IgD-negative memory B cell (primary cell): ENCODE measurements around the gene CCNA2. TPM values are rescaled to one million over a fixed set of nuclear protein-coding genes. Genes with fewer than 3 reads are reported as not detected.

Source experiments
- H3K27ac Mint-ChIP-seq, 3 donors: one replicate each; pipeline ENCODE4 v1.8.0; 2020 to 2022; ENCODE audit warnings: mild to moderate bottlenecking in 3 of 3, mixed read lengths in 3 of 3, moderate library complexity in 1 of 3
- H3K27me3 Mint-ChIP-seq: one replicate; pipeline ENCODE4 v1.8.0; 2021; ENCODE audit warnings: mixed read lengths
- H3K36me3 Mint-ChIP-seq: one replicate; pipeline ENCODE4 v1.8.0; 2020; ENCODE audit warnings: mild to moderate bottlenecking, mixed read lengths
- H3K4me1 Mint-ChIP-seq, 3 donors: one replicate each; pipeline ENCODE4 v1.8.0; 2020 to 2022; ENCODE audit warnings: mixed read lengths in 3 of 3, mild to moderate bottlenecking in 1 of 3
- H3K4me3 Mint-ChIP-seq, 4 donors: one replicate each; pipeline ENCODE4 v1.8.0; 2020 to 2022; ENCODE audit warnings: mild to moderate bottlenecking in 4 of 4, mixed read lengths in 4 of 4, moderate library complexity in 3 of 4
- H3K9me3 Mint-ChIP-seq, 3 donors: one replicate each; pipeline ENCODE4 v1.8.0; 2020 to 2021; ENCODE audit warnings: mixed read lengths in 3 of 3, mild to moderate bottlenecking in 1 of 3
- polyA plus RNA-seq: library from polyadenylated mRNA; unstranded; fragments of 300-500 nt; fragmentation: Illumina TruSeq; gene quantifications from one replicate; pipeline ENCODE4 v1.2.3, GENCODE V29; 2021

Gene CCNA2
- polyA plus RNA-seq, 1 donor from 2014 or later = 0.24 TPM

GRCh38 chr4:121792966-121793365 is 30.7 kb downstream of the CCNA2 start:
- peaks cover 0 to 5% (median 4%) of the 10 kb centered on the region in 3 donors for H3K4me1 Mint-ChIP-seq
- no peaks in the 10 kb centered on the region for H3K36me3 Mint-ChIP-seq
- no peaks in the 10 kb centered on the region for H3K9me3 Mint-ChIP-seq
- H3K27me3 Mint-ChIP-seq = peaks cover 8% of the 10 kb centered on the region
- no peak overlapping the region for H3K27ac Mint-ChIP-seq
- H3K4me3 Mint-ChIP-seq = no peak overlapping the region

- H3K4me3 Mint-ChIP-seq = no peak overlapping the region
- peaks cover 0 to 5% (median 4%) of the 10 kb centered on the region in 3 donors for H3K4me1 Mint-ChIP-seq
- peaks cover 13% of the 10 kb centered on the region for H3K27me3 Mint-ChIP-seq
- no peaks in the 10 kb centered on the region for H3K9me3 Mint-ChIP-seq
- H3K27ac Mint-ChIP-seq = no peak overlapping the region
- peaks cover 3% of the 10 kb centered on the region for H3K36me3 Mint-ChIP-seq
Measured at GRCh38 chr4:121791481-121791880, 32.2 kb downstream of the CCNA2 start.

DNA sequence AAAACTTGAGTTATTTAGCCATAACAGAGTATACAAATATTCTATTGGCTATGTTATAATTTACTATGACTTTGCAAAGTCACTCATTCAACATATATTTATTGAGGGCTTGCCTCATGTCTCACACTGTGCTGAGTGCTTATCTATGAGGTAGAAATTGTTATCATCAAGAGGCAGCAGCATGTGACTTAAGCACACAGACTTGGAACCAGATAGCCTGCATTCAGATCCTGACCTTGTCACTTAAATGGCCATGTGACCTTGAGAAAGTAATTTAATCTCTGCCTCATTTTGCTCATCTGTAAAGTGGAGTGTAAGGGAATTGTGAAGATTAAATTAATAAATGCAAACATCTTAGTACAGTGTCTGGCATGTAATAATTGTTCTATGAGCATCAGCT is 32.7 kb downstream of the CCNA2 start:
- Mint-ChIP-seq H3K4me3 (no peak overlapping the region), H3K27me3 (peaks cover 18% of the 10 kb centered on the region), H3K9me3 (no peaks in the 10 kb centered on the region)

GRCh38 chr4:121789960-121790829 is 33.5 kb downstream of the CCNA2 start:
- peaks cover 22% of the 10 kb centered on the region for H3K27me3 Mint-ChIP-seq
- H3K27ac Mint-ChIP-seq = no peak overlapping the region
- H3K36me3 Mint-ChIP-seq = peaks cover 3% of the 10 kb centered on the region

More for the DNA sequence above, 32.7 kb downstream of the CCNA2 start:
- no peak overlapping the region for H3K27ac Mint-ChIP-seq
- peaks cover 3% of the 10 kb centered on the region for H3K36me3 Mint-ChIP-seq
- peaks cover 0 to 4% (median 3%) of the 10 kb centered on the region in 3 donors for H3K4me1 Mint-ChIP-seq

DNA sequence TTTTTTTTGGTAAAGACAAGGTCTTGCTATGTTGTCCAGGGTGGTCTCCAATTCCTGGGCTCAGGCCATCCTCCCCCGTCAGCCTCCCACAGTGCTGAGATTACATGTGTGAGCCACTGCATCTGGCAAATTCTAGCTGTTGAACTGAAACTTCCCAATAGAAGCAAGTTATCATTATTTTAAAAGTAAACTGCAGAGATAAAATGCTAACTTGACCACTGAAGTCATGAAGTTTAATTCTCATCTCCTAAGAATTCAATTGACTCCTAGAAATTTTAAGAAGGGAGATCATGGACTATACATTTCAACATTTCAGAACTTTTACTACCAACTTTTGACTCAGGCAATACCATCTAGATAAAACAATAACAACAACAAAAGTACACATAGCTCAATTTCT is 34.2 kb downstream of the CCNA2 start:
- Mint-ChIP-seq H3K4me1 (peaks cover 0 to 3% (median 0%) of the 10 kb centered on the region in 3 donors), H3K36me3 (peaks cover 3% of the 10 kb centered on the region), H3K27me3 (peaks cover 21% of the 10 kb centered on the region), H3K9me3 (peaks cover 0 to 2% (median 0%) of the 10 kb centered on the region in 3 donors), H3K27ac (no peak overlapping the region), H3K4me3 (no peak overlapping the region)

More at GRCh38 chr4:121789960-121790829, 33.5 kb downstream of the CCNA2 start:
- Mint-ChIP-seq H3K4me3 (no peak overlapping the region), H3K9me3 (no peaks in the 10 kb centered on the region), H3K4me1 (peaks cover 0 to 3% (median 0%) of the 10 kb centered on the region in 3 donors)

DNA sequence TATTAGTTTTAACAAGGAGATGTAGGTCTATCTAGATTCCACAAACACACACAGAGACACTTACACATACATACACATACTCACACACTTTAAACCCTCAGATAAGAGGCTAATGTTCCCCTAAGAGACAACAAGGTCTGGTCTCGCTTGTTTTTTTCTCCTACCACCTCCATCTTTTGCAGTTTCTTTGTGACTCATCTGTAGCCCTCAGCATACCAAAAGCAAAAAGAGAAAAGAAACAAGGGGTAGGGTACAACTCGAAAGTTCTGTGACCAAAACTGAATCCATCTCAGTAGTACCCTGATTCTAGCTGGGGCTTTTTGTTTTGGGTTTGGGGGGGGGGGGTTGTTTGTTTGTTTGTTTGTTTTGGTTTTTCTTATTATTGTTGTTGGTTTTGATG is 34.8 kb downstream of the CCNA2 start:
- H3K27me3 Mint-ChIP-seq = peaks cover 24% of the 10 kb centered on the region
- H3K9me3 Mint-ChIP-seq = peaks cover 0 to 2% (median 2%) of the 10 kb centered on the region in 3 donors
- H3K4me3 Mint-ChIP-seq = no peak overlapping the region
- peaks cover 3% of the 10 kb centered on the region for H3K36me3 Mint-ChIP-seq
- H3K4me1 Mint-ChIP-seq = peaks cover 0 to 3% (median 0%) of the 10 kb centered on the region in 3 donors
- no peak overlapping the region for H3K27ac Mint-ChIP-seq

DNA sequence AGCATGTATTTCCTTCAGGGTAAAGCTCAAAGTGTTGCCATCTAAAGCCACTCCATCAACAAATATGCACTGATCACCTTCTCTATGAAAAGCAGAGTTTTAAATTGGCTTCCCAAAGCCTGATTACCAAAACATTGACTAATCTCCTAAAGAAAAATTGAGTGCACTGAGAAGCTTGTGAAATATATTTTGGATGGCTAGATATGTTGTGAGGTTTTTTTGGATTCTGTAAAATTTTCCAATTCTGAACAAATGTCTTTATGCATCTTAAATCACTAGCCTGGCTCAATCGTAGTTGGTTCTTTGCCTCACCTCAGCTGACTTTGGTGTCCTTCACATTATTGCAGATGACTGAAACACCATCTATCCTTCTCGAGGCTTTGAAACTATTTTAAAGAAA is 37.5 kb downstream of the CCNA2 start:
- Mint-ChIP-seq H3K4me3 (no peak overlapping the region), H3K36me3 (peaks cover 3% of the 10 kb centered on the region), H3K27me3 (peaks cover 24% of the 10 kb centered on the region), H3K4me1 (peaks cover 0 to 4% (median 0%) of the 10 kb centered on the region in 3 donors), H3K27ac (no peak overlapping the region), H3K9me3 (peaks cover 0 to 9% (median 2%) of the 10 kb centered on the region in 3 donors)

- no peak overlapping the region for H3K4me3 Mint-ChIP-seq
- peaks cover 0 to 4% (median 0%) of the 10 kb centered on the region in 3 donors for H3K4me1 Mint-ChIP-seq
- no peak overlapping the region for H3K27ac Mint-ChIP-seq
- peaks cover 3% of the 10 kb centered on the region for H3K36me3 Mint-ChIP-seq
- peaks cover 0 to 9% (median 2%) of the 10 kb centered on the region in 3 donors for H3K9me3 Mint-ChIP-seq
- H3K27me3 Mint-ChIP-seq = peaks cover 24% of the 10 kb centered on the region
Measured at GRCh38 chr4:121785479-121785878, 38.2 kb downstream of the CCNA2 start.

GRCh38 chr4:121784975-121785374 is 38.7 kb downstream of the CCNA2 start:
- H3K27me3 Mint-ChIP-seq = peaks cover 24% of the 10 kb centered on the region

DNA sequence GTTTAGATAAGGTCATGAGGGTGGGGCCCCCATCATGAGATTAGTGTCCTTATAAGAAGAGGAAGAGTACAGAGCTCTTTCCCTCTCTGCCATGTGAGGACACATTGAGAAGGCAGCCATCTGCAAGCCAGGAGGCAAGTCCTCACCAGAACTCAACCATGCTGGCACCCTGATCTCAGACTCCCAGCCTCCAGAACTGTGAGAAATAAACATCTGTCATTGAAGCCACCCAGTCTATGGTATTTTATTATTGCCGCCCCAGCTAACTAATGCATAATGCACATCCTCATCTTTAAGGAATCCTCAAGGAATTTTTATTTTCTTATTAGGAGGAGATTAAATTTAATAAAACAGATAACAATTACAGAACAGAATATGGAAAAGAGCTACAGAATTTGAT is 39.3 kb downstream of the CCNA2 start:
- H3K36me3 Mint-ChIP-seq = peaks cover 3% of the 10 kb centered on the region
- H3K4me3 Mint-ChIP-seq = no peak overlapping the region
- peaks cover 0 to 9% (median 2%) of the 10 kb centered on the region in 3 donors for H3K9me3 Mint-ChIP-seq
- H3K27ac Mint-ChIP-seq = no peak overlapping the region
- peaks cover 24% of the 10 kb centered on the region for H3K27me3 Mint-ChIP-seq
- peaks cover 0 to 4% (median 0%) of the 10 kb centered on the region in 3 donors for H3K4me1 Mint-ChIP-seq

More at GRCh38 chr4:121784975-121785374, 38.7 kb downstream of the CCNA2 start:
- Mint-ChIP-seq H3K27ac (no peak overlapping the region), H3K9me3 (peaks cover 0 to 9% (median 2%) of the 10 kb centered on the region in 3 donors), H3K4me1 (peaks cover 0 to 4% (median 0%) of the 10 kb centered on the region in 3 donors), H3K4me3 (no peak overlapping the region), H3K36me3 (peaks cover 3% of the 10 kb centered on the region)

DNA sequence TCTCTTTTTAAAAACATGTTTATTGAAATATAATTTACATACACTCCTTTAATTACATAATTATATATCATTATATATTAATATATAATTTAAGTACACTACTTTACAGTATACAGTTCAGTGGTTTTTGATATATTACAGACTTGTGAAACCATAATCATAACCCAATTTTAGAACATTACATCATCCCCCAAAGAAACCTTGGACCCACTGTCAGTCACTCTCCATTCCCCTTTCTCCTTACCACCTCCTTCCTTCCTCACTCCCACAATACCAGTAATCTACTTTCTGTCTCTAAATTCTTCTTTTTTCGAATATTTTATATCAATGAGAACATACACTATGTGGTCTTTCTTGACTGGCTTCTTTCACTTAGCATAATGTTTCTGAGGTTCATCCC is 40.5 kb downstream of the CCNA2 start:
- peaks cover 24% of the 10 kb centered on the region for H3K27me3 Mint-ChIP-seq
- H3K27ac Mint-ChIP-seq = no peak overlapping the region
- H3K9me3 Mint-ChIP-seq = peaks cover 0 to 9% (median 2%) of the 10 kb centered on the region in 3 donors
- H3K36me3 Mint-ChIP-seq = peaks cover 3% of the 10 kb centered on the region
- no peak overlapping the region for H3K4me3 Mint-ChIP-seq
- H3K4me1 Mint-ChIP-seq = peaks cover 0 to 4% (median 0%) of the 10 kb centered on the region in 3 donors

DNA sequence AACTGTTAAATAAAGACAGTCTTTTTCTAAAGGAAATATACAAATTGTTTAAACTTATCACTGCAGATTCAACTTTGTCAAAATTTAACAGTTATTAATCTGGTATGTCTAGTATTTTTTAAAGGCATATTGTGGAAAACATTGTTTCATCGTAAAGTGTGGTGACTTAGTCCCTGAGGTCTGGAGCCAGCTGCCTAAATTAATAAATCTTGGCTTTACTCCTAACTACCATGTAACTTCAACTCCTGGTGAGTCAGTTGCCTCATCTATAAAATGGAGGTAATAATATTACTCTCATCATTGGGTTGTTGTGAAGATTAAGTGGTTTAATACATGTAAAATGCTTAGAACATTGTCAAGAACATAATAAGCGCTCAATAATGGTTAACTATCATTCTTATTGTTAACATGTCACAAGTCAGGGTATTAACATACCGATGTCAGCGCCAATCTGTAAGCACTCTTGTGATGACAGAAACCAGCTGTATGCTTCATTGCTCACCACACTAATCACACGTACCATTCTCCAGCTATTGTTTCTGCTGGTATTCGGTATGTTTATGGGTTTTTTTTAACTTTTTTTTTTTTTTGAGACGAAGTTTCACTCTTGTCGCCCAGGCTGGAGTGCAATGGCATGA is 44.6 kb downstream of the CCNA2 start:
- peaks cover 0 to 9% (median 0%) of the 10 kb centered on the region in 3 donors for H3K9me3 Mint-ChIP-seq
- peaks cover 5% of the 10 kb centered on the region for H3K27me3 Mint-ChIP-seq
- H3K4me1 Mint-ChIP-seq = peaks cover 0 to 1% (median 0%) of the 10 kb centered on the region in 3 donors
- H3K27ac Mint-ChIP-seq = no peak overlapping the region
- H3K36me3 Mint-ChIP-seq = no peaks in the 10 kb centered on the region
- H3K4me3 Mint-ChIP-seq = no peak overlapping the region

DNA sequence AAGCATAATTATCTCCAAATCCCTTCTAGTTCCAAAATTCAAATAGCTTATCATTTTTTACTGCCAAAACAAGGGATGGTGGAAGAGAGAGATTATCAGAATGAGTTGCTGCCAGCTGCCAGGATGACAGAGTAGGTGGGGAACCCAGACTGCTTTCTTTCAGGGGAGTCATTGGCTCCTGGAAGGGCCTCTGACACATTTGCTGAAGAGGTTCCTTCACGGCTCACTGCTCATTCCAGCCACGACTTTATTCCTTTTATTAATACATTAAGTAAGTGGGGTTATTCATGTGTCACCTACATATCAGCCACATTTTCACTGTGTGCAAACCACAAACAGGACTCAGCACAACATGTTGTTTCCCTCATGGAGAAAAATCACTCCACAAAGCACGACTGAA is 46.1 kb downstream of the CCNA2 start:
- Mint-ChIP-seq H3K27me3 (peaks cover 4% of the 10 kb centered on the region), H3K9me3 (no peaks in the 10 kb centered on the region), H3K27ac (no peak overlapping the region), H3K36me3 (no peaks in the 10 kb centered on the region), H3K4me3 (no peak overlapping the region), H3K4me1 (no peaks in the 10 kb centered on the region)

DNA sequence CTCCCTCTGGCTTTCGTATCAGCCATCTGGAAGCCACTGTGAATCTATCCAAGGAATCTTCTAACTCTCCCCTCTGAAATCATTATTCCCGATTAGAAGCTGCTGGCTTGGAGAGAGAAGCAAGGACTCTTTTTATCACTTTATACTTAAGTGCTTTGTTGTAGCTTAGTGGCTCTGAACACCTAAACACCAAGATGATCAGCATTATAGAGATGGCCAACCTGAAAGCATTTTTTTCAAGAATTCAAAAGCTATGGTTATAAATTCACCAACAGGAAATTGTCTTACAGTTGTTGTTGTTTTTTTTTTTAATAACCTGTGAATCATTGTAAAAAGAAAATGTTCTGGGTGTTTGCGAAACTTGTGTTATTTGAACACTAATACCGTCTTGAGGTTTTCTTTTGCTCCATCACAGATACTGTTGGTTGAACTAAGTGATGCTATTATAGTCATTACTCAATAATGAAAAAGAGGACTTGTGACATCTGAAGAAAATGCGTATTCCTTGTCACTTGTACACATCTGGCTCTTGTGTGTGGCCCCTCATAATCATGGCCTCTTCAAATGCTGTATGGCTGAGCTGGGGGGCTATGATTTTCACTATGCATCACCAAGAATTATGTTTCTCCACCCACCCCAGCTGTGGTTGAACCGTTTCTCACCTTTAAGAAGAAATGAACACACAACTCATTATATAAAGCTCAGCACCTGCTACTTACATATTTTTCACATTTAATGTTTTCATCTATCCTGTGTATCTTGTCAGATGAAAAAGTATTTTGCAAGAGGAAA is 46.9 kb downstream of the CCNA2 start:
- no peaks in the 10 kb centered on the region for H3K4me1 Mint-ChIP-seq
- no peak overlapping the region for H3K4me3 Mint-ChIP-seq
- no peaks in the 10 kb centered on the region for H3K36me3 Mint-ChIP-seq
- no peak overlapping the region for H3K27ac Mint-ChIP-seq
- H3K9me3 Mint-ChIP-seq = no peaks in the 10 kb centered on the region
- peaks cover 4% of the 10 kb centered on the region for H3K27me3 Mint-ChIP-seq

DNA sequence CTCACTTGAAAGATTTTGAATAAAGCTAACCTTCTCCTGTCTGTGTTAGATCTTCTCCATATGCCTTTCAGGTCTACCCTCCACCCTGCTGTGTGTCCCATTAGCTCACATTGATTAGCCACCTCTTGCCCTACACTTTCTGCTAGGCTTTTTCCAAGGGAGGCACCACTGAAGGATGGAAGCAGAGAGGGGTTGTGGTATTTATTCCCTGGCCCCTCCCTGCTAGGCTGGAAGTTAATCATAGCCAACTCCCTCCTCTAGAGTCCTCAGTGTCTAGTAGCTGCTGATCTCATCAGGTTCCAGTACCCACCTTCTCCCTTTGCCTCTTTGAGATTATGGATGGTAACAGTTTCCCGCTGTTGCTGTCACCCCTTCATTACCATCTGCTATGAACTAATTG is 49.8 kb downstream of the CCNA2 start:
- Mint-ChIP-seq H3K27me3 (peaks cover 10% of the 10 kb centered on the region), H3K9me3 (peaks cover 0 to 2% (median 0%) of the 10 kb centered on the region in 3 donors), H3K4me3 (no peak overlapping the region), H3K36me3 (no peaks in the 10 kb centered on the region), H3K27ac (no peak overlapping the region), H3K4me1 (no peaks in the 10 kb centered on the region)
